HG03139 (cell line): ENCODE measurements around the gene COMT.

Source experiments
- ATAC-seq: cut with Tn5 transposase; IDR thresholded peaks from one replicate; pipeline ENCODE4 v1.9.1; 2021; ENCODE audit not compliant: unreplicated experiment

COMT gene

DNA sequence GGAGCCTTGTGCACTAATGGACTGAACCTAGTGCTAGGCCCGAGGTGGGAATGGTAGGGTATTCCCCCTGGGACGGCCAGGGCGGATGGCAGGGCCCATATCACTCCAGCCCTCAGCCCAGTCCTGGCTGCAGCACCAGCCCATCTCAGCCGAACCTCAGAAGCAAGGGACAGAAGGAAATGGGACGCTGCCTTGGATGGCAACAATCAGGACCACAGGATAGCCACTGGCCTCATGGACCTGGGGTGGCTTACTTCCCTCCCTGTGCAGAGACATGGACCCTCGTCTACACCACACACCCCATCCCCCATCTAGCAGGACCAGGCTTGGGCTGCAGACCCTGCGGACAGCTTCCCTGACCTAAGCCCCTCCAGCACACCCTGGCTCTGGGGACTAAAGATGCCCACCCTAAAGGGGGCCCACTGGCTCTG, 50.9 kb downstream of the COMT start:
- ATAC-seq = no peak

DNA sequence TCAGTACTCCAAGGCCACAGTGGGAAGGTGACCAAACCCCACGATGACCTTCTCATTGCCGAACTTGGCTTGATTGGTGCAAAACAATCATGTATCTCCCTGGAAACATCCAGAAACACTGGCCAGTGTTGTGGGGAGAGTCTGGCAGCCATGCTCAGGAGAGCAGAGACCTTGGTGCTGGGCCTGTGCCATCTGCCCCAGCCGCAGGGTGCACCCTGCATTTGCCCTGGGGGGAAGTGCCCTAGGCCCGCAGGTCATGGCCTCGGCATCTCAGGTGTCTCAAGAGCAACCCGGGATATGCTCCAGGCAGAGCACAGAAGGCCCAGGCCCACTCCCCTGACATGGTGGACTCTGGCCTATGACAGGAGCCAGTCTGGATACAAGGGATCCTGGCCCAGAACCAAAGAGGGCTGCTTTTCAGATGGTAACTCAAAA, 51.4 kb downstream of the COMT start:
- no peak for ATAC-seq

DNA sequence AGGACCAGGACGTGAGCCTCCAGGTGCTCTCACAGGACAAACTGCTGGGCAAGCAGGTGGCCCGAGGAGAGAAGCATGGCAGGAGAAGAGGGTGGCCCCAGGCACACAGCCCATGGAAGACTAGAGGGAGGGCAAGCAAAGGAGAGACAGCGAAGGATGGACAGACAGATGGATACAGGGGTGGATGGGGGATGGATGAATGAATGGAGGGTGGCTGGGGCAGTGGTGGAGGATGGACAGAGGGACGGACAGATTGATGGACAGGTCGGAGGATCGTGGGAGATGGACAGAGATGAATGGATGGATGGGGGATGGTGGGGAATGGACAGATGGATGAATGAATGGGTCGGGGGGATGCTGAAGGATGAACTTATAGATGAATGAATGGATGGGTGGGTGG, 52.4 kb downstream of the COMT start:
- no peak for ATAC-seq

DNA sequence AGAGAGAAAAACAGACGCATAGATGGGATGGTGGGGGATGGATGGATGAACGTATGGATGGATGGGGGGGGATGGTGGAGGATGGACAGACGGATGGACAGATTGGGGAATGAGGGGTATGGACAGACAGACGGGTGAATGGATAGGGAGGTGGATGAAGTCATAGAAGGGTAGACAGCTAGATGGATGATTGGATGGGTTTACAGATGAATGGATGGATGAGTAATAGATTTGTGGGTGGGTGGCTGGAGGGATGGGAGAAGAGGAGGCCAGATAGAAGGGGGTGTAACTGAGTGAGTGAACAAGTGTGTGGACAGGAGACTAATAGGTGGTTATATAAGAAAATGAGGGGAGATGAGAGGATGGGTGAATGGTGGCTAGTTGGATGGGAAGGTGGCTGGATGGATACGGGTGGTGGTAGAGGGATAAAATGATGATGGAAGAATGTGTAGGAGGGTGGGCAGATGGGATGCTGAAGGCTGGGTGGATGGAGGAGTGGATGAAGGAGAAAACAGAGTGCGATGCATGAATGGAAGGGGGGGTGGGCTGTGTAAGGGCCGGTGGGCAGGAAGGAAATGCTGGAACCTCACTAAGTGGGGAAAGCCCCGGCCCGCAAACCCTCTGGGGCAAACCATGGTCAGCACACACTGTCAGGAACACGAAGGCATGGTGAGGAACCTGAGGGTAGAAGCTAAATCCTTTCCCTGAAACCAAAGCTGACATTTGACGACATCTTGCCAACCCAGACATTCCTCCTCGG, 53.5 kb downstream of the COMT start:
- no peak for ATAC-seq

DNA sequence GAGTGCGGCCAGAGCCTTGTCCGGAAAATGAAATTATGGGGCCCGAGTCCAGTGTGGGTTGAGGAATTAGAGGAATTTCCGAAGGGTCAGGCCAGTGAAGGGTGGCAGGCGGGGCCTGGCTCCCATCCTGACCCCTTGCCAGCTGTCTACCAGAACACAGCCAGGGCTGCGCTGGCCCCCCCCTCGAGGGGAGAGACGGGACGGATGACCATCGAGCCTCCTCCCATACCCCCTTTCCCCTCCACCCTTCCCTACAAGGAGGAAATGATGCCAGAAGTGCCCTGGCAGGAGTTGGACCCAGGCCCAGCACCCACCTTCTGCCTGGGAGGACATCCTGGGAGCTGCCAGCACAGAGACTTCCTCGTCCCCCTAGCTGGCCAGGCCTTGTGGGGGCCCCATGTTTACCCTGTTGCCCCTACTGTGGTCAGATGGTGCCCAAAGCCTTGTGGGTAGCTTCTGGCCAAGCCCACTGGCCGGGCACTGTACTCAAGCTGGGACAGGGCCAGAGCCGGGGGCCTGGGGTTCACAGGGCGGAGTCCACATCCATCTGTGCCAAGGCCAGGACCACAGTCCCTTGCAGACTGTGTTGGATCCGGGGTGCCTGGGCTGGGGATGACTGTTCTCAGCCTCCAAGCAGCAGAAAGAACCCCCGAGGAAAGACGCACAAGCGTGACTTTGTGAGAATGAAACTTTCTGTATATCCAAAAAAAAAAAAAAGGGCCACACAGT, 54.2 kb downstream of the COMT start:
- no peak for ATAC-seq

DNA sequence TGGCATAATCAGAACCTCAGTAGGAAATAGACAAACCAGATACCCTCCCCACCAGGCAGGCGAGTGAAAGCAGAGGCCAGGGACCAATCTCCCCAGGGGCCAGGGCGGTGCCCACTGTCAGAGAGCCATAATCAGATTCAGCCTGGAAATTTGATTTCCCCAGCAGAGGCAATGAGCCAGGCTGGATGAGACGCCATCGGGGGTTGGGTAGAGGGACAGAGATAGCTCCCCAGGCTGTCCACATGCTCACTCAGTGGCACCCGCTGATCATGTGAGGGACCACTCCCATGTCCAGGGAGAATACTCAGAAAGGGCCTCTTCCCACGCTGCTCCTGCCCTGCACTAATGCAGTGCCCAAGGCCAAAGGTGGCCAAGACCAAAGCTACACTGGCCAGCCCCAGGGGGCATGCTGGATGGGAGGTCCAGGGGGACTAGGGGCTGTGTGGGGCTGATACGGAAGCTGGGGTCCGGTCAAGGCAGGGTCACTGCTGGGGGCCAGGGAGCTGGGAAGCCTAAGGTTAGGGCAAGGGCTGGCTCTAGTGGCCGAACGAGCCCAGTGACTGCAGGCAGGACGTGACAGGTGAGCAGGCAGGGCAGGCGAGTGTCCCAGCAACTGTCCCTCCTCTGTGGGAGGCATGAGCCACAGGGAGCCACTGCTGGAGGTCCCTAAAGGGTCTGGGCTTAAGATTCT, 55.3 kb downstream of the COMT start:
- no peak for ATAC-seq

DNA sequence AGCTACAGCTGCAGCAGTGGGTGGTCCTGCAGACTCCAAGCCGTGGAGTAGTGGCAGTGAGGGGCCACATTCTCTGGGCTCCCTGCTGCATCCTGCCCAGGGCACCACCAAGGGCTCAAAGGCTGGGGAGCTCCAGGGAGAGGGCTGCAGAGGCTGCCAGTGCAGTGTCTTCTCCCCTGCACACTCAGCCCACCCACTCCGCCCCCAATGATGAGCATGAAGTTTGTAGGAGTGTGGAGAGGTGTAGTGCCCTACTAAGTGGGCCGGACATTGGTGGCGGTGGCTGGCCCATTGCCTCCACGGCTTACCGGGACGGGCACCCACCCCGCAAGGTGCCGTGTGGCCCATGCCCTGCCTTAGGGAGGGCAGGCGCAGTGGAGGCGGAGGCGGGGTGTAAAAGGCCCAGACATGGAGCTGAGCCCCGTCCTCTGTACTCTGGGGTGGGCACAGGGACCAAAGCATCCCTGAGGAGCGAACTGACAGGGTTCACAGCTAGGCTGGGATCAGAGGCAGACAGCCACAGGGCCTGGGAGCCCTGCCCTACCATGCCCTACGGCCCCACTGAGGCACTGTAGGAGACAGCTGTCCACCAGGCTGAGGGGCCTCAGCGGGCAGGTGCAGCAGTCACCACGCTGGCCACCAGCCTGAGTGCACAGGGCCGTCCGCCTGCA, 56.1 kb downstream of the COMT start:
- no peak for ATAC-seq

DNA sequence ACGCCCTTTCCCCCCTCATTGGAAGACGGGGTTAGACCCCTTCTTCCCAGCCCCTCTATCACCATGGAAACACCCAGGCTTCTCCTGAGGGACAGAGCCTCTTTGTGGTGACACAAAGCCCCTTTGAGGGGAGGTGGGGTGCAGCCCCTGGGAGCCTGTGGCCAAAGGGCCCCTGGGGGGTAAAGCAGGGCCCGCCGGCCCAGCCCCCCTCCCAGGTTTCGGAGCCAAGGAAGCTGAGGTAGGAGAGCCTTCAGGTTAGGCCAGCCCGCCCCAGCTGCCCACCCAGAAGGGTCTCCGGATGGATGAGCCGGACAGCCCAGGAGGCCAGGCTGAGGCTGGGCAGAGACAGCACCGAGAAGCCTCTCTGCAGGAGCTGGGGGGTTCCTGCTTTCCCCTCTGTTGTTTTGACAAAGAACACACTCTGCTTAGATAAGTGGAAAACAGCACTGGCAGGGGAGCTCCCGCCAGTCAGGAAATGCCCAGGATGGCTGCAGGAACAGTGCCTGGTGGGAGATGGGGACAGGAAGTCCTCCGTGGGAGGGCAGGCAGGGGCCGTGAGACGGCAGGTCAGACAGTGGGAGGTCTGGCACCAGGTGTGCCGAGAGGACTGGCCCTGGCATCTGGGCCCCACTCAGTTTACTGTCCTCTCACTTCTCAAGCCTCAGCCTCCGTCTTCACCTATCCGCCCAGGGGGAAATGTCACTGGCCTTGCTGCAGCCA, 56.8 kb downstream of the COMT start:
- ATAC-seq = no peak

DNA sequence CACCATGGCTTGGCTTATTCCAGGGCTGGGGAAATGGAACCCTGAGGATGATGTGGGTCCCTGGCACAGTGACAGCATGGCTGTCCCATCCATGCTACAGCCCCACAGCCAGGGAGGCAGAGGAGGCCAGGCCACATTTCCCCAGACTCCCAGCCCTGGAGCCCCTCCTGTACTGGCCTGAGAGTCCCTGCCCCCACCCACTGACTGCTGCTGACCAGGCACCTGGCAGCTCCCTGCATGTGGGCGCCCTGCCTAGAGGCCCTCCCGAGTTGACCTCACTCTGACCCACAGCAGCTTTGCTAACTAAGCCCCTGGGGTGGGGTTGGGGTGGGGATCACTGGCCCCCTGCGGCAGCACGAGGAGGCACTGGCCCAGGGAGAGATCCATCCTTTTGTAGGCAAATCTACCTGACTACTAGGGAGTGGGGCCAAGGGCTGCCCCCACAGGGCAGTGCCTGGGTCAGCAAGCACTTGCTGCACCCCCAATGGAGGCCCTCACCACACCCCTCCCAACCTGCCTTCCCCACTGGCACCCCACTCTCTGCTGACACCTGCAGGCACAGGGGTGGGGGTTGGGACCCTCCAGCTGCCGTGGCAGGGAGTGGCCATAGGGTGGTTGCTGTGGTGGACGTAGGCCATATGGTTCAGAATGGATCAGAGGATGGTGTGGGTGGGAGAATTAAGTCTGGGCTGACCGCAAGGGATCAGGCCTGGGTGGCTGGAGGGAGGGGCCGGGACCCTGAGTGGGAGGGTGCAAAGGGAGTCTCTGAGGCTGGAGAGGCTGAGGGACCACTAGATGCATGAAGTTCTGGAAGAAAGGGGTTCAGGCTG, 57.6 kb downstream of the COMT start:
- ATAC-seq = no peak

DNA sequence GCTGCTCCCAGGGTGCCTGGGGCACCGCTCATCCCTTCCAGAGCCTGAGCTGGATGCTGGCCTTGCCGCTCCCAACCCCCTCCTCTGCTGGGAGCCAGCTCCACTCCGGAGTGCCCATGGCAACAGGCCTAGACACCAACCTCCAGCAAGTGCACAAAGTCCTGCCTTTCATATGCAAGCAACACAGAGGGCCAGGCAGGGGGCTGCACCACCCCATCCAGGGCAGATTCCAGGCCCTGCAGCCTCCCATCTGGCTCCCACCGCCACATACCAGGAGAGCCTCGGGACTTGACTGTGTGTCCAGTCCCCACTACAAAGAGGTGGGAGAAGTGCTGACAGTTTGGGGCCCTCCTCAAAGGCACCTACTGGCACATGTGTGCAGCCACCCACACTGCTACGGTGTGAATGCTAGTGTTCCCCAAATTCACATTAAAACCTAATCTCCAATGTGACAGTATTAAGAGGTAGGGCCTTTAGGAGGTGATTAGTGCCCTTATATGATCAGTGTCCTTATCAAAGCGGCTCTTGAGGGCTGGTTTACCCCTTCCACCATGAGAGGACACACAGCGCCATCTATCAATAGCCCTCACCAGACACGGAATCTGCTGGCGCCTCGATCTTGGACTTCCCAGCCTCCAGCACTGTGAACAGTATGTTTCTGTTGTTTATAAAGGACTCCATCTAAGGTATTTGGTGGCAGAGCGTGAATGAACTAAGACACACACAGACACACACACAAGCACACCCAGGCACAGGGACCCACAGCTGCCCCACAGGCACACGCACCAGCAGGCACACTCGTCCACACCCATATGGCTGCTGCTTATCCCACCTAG, 58.9 kb downstream of the COMT start:
- ATAC-seq = no peak

DNA sequence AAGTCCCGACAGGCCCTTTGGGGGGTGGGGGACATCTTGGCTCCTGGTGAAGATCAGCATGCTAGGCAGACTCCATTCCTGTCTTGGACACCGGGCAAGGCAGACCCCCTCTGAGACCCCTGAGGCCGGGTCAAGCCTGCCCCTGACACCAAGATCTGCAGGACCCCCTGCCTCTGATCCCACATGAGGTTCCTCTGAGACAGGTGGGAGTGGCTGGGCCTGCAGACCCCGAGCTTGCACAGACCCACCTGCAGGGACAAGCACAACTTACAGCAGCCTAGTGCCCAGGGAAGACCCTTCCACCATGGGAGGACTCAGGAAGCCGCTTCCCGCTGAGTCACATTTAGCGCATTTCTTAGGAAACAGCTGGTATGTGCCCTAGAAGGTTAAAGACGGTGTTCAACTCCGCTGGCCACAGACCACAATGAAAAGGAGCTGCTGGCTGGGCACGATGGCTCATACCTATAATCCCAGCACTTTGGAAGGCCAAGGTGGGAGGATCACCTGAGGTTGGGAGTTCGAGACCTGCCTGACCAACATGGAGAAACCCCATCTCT, 59.6 kb downstream of the COMT start:
- ATAC-seq = no peak

DNA sequence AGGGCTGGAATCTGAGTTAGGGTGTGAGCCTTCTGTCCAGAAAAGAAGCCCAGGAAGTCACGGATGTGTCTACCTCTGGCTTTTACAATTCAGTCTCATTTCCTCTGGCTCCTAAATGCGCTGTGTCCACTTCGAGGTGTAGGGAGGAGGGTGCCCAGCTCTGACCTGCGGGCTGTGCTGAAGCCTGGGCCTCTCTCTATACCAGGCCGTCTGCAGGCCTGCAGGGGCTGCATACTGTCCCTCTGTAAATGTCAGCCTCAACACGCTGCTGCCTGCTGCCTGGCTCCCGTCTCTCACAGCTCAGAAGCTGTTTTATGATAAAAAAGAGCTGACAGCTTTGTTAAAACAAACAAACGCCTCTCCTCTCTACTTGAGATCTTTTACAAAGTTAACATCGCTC, 60.6 kb downstream of the COMT start:
- no peak for ATAC-seq

DNA sequence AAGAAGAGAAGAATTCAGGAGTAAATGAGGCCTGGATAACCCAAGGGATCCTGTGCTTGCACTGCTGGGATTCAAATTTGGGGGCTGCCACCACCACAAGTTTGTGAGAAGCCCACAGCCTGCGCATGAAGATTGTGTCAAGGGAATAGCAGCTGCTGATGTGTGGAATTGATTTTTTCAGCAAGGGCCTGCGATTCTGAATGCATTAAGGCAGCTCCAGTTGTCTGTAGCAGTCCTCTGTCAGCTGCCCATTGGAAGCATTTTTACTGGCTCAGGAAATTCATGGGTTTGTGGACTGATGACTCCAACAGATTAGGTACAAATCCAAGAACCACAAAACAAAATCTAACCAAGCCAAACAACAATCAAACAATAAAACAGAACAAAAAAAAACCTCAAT, 61.1 kb downstream of the COMT start:
- no peak for ATAC-seq

DNA sequence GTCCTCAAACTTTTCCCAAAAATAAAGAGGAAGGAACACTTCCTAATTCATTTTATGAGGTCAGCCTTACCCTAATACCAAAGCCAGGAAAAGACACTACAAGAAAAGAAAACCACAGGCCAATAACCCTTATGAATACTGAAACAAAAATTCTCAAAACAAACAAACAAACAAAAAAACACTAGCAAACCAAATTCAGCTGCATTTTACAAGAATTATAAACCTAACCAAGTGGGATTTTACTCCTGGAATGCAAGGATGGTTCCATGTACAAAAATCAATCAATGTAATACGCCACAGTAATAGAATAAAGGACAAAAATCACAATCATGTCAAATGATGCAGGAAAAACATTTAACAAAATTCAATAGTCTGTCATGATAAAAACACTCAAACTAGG, 61.7 kb downstream of the COMT start:
- no peak for ATAC-seq

DNA sequence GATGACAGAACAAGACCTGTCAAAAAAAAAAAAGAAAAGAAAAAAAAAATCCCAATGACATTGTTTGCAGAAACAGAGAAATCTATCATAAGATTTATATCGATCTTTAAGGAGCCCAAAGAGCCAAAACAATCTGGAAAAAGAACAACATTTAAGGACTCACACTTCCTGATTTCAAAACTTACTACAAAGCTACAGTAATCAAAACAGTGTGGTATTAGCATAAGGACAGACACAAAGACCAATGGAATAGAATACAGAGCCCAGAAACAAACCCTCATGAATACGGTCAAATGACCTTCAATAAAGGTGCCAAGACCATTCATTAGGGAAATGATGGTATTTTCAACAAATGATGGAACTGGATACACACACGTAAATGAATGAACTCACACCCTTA, 62.9 kb downstream of the COMT start:
- no peak for ATAC-seq

DNA sequence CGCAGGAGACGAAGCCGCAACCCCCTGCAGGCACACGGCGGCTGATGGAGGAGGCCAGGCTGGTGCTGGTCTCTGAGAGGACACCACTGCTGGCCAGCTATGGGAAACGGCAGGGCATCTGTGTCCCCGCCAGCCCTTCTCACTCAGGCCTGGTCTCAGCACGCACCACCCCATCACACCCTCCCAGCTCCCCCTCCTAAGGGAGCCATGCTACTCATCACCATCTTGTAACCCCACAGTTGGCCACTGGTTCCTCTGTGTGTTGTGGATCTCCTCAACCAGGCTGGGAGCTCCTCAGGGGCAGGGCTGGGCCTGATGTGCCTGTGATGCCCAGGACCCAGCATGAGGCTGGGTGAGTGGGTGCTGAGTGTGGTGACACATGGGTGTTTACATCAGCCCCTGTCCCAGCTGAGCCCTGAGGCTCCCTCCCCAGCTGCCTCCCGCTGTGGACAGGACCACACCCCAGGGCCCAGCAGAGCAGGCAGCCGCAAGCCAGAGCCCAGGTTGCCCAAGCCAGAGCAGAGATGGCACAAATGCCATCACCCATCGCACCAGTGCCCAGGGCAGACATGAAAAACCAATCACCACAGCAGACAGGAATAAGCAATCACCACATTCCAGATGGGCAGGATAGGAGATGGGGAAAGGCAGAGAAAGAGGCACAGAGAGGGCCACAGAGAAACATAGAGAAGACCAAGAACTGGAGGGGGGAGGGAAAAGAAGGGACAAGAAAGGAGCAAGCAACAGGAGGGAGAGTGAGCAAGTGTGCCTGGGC, 66.8 kb downstream of the COMT start:
- no peak for ATAC-seq

DNA sequence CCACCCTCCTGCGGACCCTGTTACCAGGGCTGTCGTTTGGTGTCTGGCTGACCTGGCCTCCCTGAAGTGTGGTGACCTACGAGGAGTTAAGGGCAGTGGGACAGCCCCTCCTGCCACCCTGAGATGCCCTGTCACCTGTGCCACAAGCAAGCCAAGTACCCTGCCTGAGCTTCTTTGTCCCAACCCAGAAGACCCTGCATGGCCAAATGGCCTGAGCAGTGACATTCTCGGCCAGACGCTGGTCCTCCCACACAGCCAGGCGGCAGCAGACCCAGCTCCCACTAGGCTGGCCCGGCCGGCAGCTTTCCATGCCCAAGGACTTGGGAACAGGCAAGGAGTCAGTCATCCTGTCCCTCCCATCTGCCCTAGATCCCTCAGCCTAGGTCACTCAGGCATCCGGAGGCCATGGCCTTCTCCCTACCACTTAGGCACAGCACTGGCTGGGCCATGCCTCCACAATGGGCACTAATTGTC, 67.5 kb downstream of the COMT start:
- ATAC-seq = no peak
